GM23248 (cell line): Measurements from ENCODE around the gene KLF7. TPM values are rescaled to one million over a fixed set of nuclear protein-coding genes. Genes with fewer than 3 reads are reported as not detected.

Experiments
- DNase-seq: peaks from one replicate; pipeline ENCODE4 v3.0.0-alpha.2; 2015
- H2AFZ ChIP-seq: fragments of 200-600 bp; sonication (generic); 2 replicates; pipeline ENCODE4 v1.6.1; 2016; ENCODE audit warnings: antibody characterized with exemption
- H3F3A ChIP-seq: fragments of 200-600 bp; sonication (generic); 2 replicates; pipeline ENCODE4 v1.6.1; 2016; ENCODE audit warnings: mild to moderate bottlenecking, antibody characterized with exemption, mixed run types; ENCODE audit not compliant: insufficient read depth
- H3K27ac ChIP-seq: fragments of 200-600 bp; sonication (generic); 2 replicates; pipeline ENCODE4 v1.5.1; 2016; ENCODE audit warnings: mild to moderate bottlenecking
- H3K27me3 ChIP-seq: fragments of 200-600 bp; sonication (generic); replicated peaks from 2 replicates; pipeline ENCODE4 v1.6.1; 2016; ENCODE audit warnings: mild to moderate bottlenecking; ENCODE audit not compliant: insufficient read depth
- H3K36me3 ChIP-seq: fragments of 200-600 bp; sonication (generic); 2 replicates; pipeline ENCODE4 v1.6.1; 2016; ENCODE audit warnings: low read depth, mild to moderate bottlenecking
- H3K4me1 ChIP-seq: fragments of 200-600 bp; sonication (generic); 2 replicates; pipeline ENCODE4 v1.6.1; 2016; ENCODE audit warnings: mild to moderate bottlenecking; ENCODE audit not compliant: insufficient read depth
- H3K4me2 ChIP-seq: fragments of 200-600 bp; sonication (generic); one replicate; pipeline ENCODE4 v1.6.1; 2016; ENCODE audit warnings: mild to moderate bottlenecking; ENCODE audit not compliant: unreplicated experiment
- H3K4me3 ChIP-seq: fragments of 200-600 bp; sonication (generic); 2 replicates; pipeline ENCODE4 v1.5.1; 2016; ENCODE audit warnings: mild to moderate bottlenecking
- H3K79me2 ChIP-seq: fragments of 200-600 bp; sonication (generic); 2 replicates; pipeline ENCODE4 v1.6.1; 2016; ENCODE audit warnings: mild to moderate bottlenecking; ENCODE audit not compliant: insufficient read depth
- H3K9ac ChIP-seq: fragments of 200-600 bp; sonication (generic); 2 replicates; pipeline ENCODE4 v1.6.1; 2016; ENCODE audit warnings: mild to moderate bottlenecking
- H3K9me2 ChIP-seq: fragments of 200-600 bp; sonication (generic); 2 replicates; pipeline ENCODE4 v1.6.1; 2016; ENCODE audit warnings: mixed run types, mild to moderate bottlenecking, moderate library complexity; ENCODE audit not compliant: insufficient read depth
- H3K9me3 ChIP-seq: fragments of 200-600 bp; sonication (generic); one replicate; pipeline ENCODE4 v1.6.1; 2017; ENCODE audit warnings: low read depth
- H4K20me1 ChIP-seq: fragments of 200-600 bp; sonication (generic); 2 replicates; pipeline ENCODE4 v1.6.0; 2016; ENCODE audit not compliant: insufficient read depth
- EZH2 ChIP-seq: fragments of 200-600 bp; sonication (generic); IDR thresholded peaks from 2 replicates; pipeline ENCODE4 v1.6.1; 2018; ENCODE audit warnings: antibody characterized with exemption, mild to moderate bottlenecking; ENCODE audit not compliant: insufficient read depth, poor library complexity, severe bottlenecking
- EZH2phosphoT487 ChIP-seq: fragments of 200-600 bp; sonication (generic); IDR thresholded peaks from 2 replicates; pipeline ENCODE4 v1.6.1; 2018; ENCODE audit warnings: antibody characterized with exemption, moderate library complexity, mild to moderate bottlenecking, low read depth; ENCODE audit not compliant: insufficient read depth
- WGBS, 2 experiments: methylation state at CpG; one replicate each; pipeline ENCODE4 v1.1.6; 2015 to 2017; ENCODE audit warnings: low lambda C conversion rate in 2 of 2, low coverage in 1 of 2; ENCODE audit errors: missing lambda C conversion rate in 2 of 2; 5-methylcytosine and 5-hydroxymethylcytosine counted together
- in situ Hi-C: fragments of 300-500 bp; cut with MboI; formaldehyde crosslinking; loops from 2 replicates; pipeline ENCODE4 v1.15.0; 2020
- polyA plus RNA-seq: library from polyadenylated mRNA; unstranded; fragments of >200 nt; fragmentation: Nextera tagmentation; extraction: Ambion mirVana; gene quantifications from 2 replicates; pipeline ENCODE4 v1.2.1, GENCODE V29; 2016
- total RNA-seq: library from RNA; depleted of rRNA; stranded (reverse); fragments of >200 nt; shearing (Covaris generic); gene quantifications from 2 replicates; pipeline ENCODE4 v1.2.3, GENCODE V29; 2014; rRNA removed

KLF7 gene
- 22.5 and 43.0 TPM in 2 replicates for total RNA-seq
- polyA plus RNA-seq, result 35.8 and 39.4 TPM in 2 replicates

DNA sequence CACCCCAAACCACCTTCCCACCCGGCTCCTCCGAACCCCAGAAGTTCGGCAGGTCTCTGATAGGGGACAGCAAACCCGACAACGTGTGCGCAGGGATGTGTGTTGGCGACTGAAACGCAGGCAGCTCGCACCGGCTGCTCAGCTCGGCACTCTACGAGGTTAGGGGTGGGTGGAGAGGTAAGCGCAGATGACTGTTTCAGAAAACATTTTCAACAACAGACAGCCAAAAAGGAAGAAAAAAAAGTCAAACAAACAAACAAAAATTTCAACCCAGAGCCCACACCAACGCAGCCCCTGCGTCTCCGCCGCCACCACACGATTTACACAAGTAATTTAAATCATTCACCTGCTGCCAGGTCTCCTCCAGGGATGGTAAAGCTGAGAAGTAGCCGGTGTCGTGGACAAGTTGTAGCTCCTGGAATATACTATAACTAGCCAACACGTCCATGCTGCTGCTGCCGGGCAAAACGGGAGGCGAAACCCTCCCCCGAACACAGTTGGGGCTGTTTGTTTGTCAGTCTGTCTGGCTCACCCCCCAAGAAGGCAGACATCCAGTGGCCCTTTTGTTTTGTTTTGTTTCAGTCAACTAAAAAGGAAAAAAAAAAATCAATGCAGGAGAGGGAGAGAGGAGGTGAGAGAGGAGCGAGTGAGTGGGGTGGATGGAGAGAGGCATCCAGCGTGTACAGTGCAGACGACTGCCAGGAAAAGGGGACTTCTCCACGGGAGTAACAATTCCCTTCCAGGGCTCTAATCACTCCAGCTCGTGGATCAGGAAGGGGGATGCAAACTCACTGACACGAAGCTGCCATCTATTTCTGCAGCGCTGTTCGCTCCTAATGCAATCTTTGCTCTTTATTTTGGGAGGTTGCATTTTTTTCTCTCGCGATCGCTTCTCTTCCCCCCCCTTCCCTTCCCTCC lies at the start of gene KLF7:
Gene KLF7, minus strand, starts transcription at position 828 of the 918 bp plus-strand sequence. Its CDS starts 380 bp downstream, at position 448.
- H4K20me1 ChIP-seq, result peaks cover under 1% of the 10 kb centered on the region; the same call in 1 of the 2 replicates
- H3K36me3 ChIP-seq, result no peaks in the 10 kb centered on the region
- TF ChIP-seq EZH2phosphoT487, result no peak
- TF ChIP-seq EZH2, result no peak
- WGBS, 2 experiments, result 1 to 2% methylated on average over 33 to 36 of the region's 36 CpGs
- H3K27ac ChIP-seq, result peak within 1 kb of the TSS; percentile 98
- H3K27me3 ChIP-seq, result no peaks in the 10 kb centered on the region
- no peaks in the 10 kb centered on the region for H3K9me3 ChIP-seq
- H2AFZ ChIP-seq, result no peak within 1 kb of the TSS
- in situ Hi-C loops, result loop anchor here (10.0 kb wide), 1 partner anchor 309 kb away; no protein-coding TSS in a partner anchor
- DNase-seq, result peak; percentile 76
- H3F3A ChIP-seq, result peaks cover 69% of the 10 kb centered on the region
- peak within 1 kb of the TSS; percentile 100 for H3K9ac ChIP-seq
- H3K4me2 ChIP-seq, result peak within 1 kb of the TSS; percentile 99
- no peaks in the 10 kb centered on the region for H3K9me2 ChIP-seq
- H3K79me2 ChIP-seq, result peaks cover 54% of the 10 kb centered on the region
- peaks cover 31% of the 10 kb centered on the region for H3K4me1 ChIP-seq
- peak within 1 kb of the TSS; percentile 99 for H3K4me3 ChIP-seq

DNA sequence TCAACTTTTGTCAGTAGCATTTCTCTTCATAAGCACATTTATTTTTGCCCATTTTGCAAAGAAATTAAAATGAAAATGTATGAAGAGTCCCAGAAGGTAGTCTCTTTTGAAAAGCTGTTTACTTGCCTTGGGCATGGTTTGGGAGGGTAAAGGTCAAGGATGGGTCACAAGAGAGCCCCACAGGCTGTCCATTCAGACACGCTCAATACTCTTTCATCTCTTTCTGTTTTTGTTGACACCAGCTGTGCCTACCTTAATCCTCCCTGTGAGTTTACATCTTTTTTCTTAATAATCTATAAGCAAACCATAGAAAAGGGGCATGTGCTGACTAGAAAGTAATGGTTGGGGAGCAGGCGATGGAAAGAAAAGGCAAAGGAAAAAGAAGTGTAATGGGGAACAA lies 49.6 kb upstream of the KLF7 start:
- peaks cover 9% of the 10 kb centered on the region for H3K4me1 ChIP-seq
- in situ Hi-C loops, result no loop called here
- H3K9me3 ChIP-seq, result no peaks in the 10 kb centered on the region
- no peaks in the 10 kb centered on the region for H3K9me2 ChIP-seq
- no peak overlapping the region for H3K9ac ChIP-seq
- H3F3A ChIP-seq, result peaks cover 13% of the 10 kb centered on the region; the same call in 1 of the 2 replicates
- H4K20me1 ChIP-seq, result no peaks in the 10 kb centered on the region
- no peaks in the 10 kb centered on the region for H3K36me3 ChIP-seq
- no peak overlapping the region for H3K4me2 ChIP-seq
- DNase-seq, result no peak
- WGBS, 2 experiments, result 88 to 92% methylated on average over 2 of the region's 2 CpGs
- no peak overlapping the region for H2AFZ ChIP-seq
- no peak for TF ChIP-seq EZH2
- no peak for TF ChIP-seq EZH2phosphoT487
- H3K4me3 ChIP-seq, result no peak overlapping the region
- H3K27ac ChIP-seq, result no peak overlapping the region
- H3K27me3 ChIP-seq, result no peaks in the 10 kb centered on the region
- H3K79me2 ChIP-seq, result no peaks in the 10 kb centered on the region

DNA sequence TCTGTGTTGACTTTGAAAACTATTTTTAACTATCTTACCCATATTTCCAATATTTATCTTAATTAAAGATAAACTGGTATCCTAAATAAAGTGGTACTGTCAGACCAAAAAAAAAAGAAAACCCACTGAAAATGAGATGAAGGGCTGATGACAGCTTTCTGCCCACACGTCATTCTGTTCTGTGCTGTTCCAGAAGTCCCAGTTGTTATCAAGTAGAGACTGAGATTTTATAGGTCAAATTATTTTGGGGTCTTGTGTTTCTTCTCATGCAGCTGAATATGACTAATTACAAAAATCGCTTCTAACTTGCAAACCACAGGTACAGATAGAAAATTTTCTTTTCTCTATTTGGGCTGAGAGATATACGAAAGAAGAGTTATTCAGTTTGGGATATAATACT lies 48.7 kb upstream of the KLF7 start:
- no peaks in the 10 kb centered on the region for H3K36me3 ChIP-seq
- no peak for TF ChIP-seq EZH2
- no peak for TF ChIP-seq EZH2phosphoT487

GRCh38 chr2:207206011-207206410 lies 40.3 kb upstream of the KLF7 start:
- Histone ChIP-seq H3K9me2 (no peaks in the 10 kb centered on the region), H3K27ac (no peak overlapping the region), H3F3A (no peaks in the 10 kb centered on the region), H3K4me1 (no peaks in the 10 kb centered on the region), H3K9ac (no peak overlapping the region), H4K20me1 (no peaks in the 10 kb centered on the region), H3K36me3 (no peaks in the 10 kb centered on the region), H3K4me3 (no peak overlapping the region), H2AFZ (no peak overlapping the region), H3K79me2 (no peaks in the 10 kb centered on the region), H3K4me2 (no peak overlapping the region), H3K27me3 (no peaks in the 10 kb centered on the region), H3K9me3 (no peaks in the 10 kb centered on the region)
- TF ChIP-seq EZH2phosphoT487, result no peak
- TF ChIP-seq EZH2, result no peak
- in situ Hi-C loops, result no loop called here
- 86% methylated on average over 3 of the region's 3 CpGs for WGBS, 2 experiments
- DNase-seq, result no peak

More for the DNA sequence above, 48.7 kb upstream of the KLF7 start:
- no peak overlapping the region for H3K27ac ChIP-seq
- in situ Hi-C loops, result no loop called here
- H3K9me2 ChIP-seq, result no peaks in the 10 kb centered on the region
- H3K4me3 ChIP-seq, result no peak overlapping the region
- H3K9ac ChIP-seq, result no peak overlapping the region
- no peak overlapping the region for H3K4me2 ChIP-seq
- no peaks in the 10 kb centered on the region for H3K9me3 ChIP-seq
- 91% methylated on average over 3 of the region's 3 CpGs for WGBS, 2 experiments
- no peaks in the 10 kb centered on the region for H3K79me2 ChIP-seq
- no peaks in the 10 kb centered on the region for H3K27me3 ChIP-seq
- H4K20me1 ChIP-seq, result no peaks in the 10 kb centered on the region
- peaks cover 2% of the 10 kb centered on the region for H3K4me1 ChIP-seq
- DNase-seq, result no peak
- H3F3A ChIP-seq, result 0 out of 2 replicates have a peak, but pooled peaks cover 4% of the 10 kb centered on the region
- no peak overlapping the region for H2AFZ ChIP-seq
